ENCODE results near the gene RPS6KB2.

- TF ChIP-seq CTCF (conservative IDR thresholded peaks at IDR 0.05; ENCODE audit: low read depth, low read length), result no peak
- no peak for TF ChIP-seq EZH2 (IDR thresholded peaks at IDR 0.05; ENCODE audit: low read length, unreplicated experiment)
Measured at GRCh38 chr11:67413266-67413849, 14.9 kb upstream of the RPS6KB2 start.

Measured in PC-3 (cell line).